Body of pancreas (tissue), 4 donors: ENCODE results near the gene XBP1.

ENCODE experiments used
- POLR2A ChIP-seq, 3 donors: fragments of 450-650 bp; IDR thresholded peaks; one replicate each; pipeline ENCODE4 v1.6.1; 2016; ENCODE audit warnings: antibody characterized with exemption in 3 of 3, mild to moderate bottlenecking in 2 of 3
- TF ChIP-seq, protein P1 (sequence below), 7 experiments: fragments of 450-650 bp in 4 of 7; fragments of 200-600 bp in 3 of 7; sonication (generic) in 3 of 7; IDR thresholded peaks; one replicate each; pipeline ENCODE4 v1.5.1; 2016 to 2019; ENCODE audit warnings: antibody characterized with exemption in 7 of 7

DNA sequence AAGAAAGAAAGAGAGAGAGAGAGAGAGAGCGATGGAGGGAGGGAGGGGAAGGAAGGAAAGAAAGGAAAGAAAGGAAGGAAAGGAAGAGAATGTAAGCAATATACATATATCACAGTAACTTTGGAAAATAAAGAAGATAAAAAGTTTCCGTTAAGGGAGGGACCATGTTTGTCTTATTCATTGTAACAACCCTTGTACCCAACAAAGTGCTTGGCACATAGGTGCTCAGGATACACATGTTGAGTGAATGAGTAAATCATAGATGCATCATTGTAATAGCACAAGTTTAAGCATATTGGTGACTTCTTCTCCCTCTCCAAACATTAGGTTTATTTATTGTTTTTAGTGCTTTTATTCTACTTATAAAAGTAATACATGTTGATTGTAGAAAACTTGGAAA lies 43.3 kb upstream of the XBP1 start:
- no peak for TF ChIP-seq POLR2A (IDR thresholded peaks at IDR 0.05)
- TF ChIP-seq, protein P1, sequence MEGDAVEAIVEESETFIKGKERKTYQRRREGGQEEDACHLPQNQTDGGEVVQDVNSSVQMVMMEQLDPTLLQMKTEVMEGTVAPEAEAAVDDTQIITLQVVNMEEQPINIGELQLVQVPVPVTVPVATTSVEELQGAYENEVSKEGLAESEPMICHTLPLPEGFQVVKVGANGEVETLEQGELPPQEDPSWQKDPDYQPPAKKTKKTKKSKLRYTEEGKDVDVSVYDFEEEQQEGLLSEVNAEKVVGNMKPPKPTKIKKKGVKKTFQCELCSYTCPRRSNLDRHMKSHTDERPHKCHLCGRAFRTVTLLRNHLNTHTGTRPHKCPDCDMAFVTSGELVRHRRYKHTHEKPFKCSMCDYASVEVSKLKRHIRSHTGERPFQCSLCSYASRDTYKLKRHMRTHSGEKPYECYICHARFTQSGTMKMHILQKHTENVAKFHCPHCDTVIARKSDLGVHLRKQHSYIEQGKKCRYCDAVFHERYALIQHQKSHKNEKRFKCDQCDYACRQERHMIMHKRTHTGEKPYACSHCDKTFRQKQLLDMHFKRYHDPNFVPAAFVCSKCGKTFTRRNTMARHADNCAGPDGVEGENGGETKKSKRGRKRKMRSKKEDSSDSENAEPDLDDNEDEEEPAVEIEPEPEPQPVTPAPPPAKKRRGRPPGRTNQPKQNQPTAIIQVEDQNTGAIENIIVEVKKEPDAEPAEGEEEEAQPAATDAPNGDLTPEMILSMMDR (IDR thresholded peaks at IDR 0.05) = no peak
